ENCODE results near the gene SORCS2. TPM values are rescaled to one million over a fixed set of nuclear protein-coding genes. Genes with fewer than 3 reads are reported as not detected.

The SORCS2 gene
- total and polyA plus RNA-seq, 2 of the 13 experiments (the other 11 are each of a cell fraction or from before 2014, with no cell fraction given) = 0.82 to 1.0 TPM

DNA sequence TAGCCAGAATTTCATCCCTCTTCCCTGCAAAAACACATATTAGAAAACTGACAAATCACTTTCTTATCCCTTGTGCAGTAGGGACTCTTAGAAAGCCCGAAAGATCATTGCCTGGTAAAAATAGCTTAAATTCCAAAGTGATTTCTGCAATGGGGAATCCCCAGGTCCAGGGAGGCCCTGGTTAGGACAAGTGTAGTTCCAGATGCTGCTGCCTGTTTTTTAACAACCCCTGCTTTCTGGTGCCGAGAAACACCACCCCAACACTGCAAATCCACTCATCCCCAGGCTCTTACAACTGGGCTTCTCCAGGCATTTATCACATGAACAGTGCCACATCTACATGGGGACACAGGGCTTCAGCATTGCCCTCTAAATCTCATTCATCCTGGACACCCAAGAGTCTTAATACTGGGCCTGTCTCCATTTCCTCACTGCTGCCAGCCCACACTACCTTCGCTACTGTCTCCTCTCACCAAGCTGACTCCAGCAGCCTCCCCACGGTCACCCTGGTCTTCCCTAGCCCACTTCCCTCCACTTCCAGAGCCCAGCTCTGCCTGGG lies 354.6 kb downstream of the SORCS2 start:
- no TSS peak for BruUV-seq (replicated peaks)
- Histone ChIP-seq H2AFZ (ENCODE audit: low read length) (no peak overlapping the region), H4K20me1 (ENCODE audit: insufficient read depth, low read length) (no peaks in the 10 kb centered on the region), H3K4me2 (ENCODE audit: low read depth, low read length) (no peak overlapping the region), H3K27ac (ENCODE audit: extremely low read length, insufficient read depth, low read length) (no peak overlapping the region), H3K27me3 (ENCODE audit: control insufficient read depth in 1 of 2, insufficient read depth in 2 of 2, low read length in 2 of 2) (no peaks in the 10 kb centered on the region), H3K79me2 (ENCODE audit: insufficient read depth, low read length) (no peaks in the 10 kb centered on the region), H3K36me3 (replicated peaks in 1 of 2; ENCODE audit: control insufficient read depth in 1 of 2, insufficient read depth in 2 of 2, low read length in 2 of 2) (no peaks in the 10 kb centered on the region), H3K9ac (ENCODE audit: insufficient read depth, low read depth, low read length) (no peak overlapping the region), H3K4me1 (ENCODE audit: insufficient read depth, low read length) (no peaks in the 10 kb centered on the region; the same call in 1 of the 2 replicates), H3K4me3 (replicated peaks in 1 of 3; ENCODE audit: insufficient read depth in 1 of 3, low read depth in 2 of 3, low read length in 3 of 3) (no peak overlapping the region), H3K9me3 (ENCODE audit: low read length) (peaks cover 2% of the 10 kb centered on the region; the same call in 1 of the 2 replicates)
- DNase-seq (ENCODE audit: low spot score) = no peak
- FAIRE-seq = no peak
- ATAC-seq = no peak
- POLR2A ChIA-PET = no interaction called here
- in situ Hi-C loops (cut with HindIII; ENCODE audit: extremely low pct_ligation_motif_present, low pct_unique_long_range_greater_than_20kb) (no loop called here), intact Hi-C loops (cut with micrococcal nuclease; ENCODE audit: unreplicated experiment) (no loop called here)
- CTCF ChIA-PET (ENCODE audit: low intra/inter-chr PET ratio, low total read pairs) = no interaction called here
- 63% methylated on average over 4 of the region's 4 CpGs for WGBS (ENCODE audit: low lambda C conversion rate)
- TF ChIP-seq ZNF605 (CRISPR knock-in tag; IDR thresholded peaks at IDR 0.05) (no peak), ZNF879 (CRISPR knock-in tag; IDR thresholded peaks at IDR 0.05) (no peak), CAMTA2 (CRISPR knock-in tag; IDR thresholded peaks at IDR 0.05; ENCODE audit: borderline replicate concordance) (no peak), RELA (CRISPR knock-in tag; IDR thresholded peaks at IDR 0.05) (no peak), ZNF652 (CRISPR knock-in tag; IDR thresholded peaks at IDR 0.05; ENCODE audit: borderline replicate concordance, low read depth) (no peak), ZNF713 (CRISPR knock-in tag; IDR thresholded peaks at IDR 0.05) (no peak), ZNF549 (CRISPR knock-in tag; IDR thresholded peaks at IDR 0.05) (no peak)
- TF ChIP-seq, protein P1, sequence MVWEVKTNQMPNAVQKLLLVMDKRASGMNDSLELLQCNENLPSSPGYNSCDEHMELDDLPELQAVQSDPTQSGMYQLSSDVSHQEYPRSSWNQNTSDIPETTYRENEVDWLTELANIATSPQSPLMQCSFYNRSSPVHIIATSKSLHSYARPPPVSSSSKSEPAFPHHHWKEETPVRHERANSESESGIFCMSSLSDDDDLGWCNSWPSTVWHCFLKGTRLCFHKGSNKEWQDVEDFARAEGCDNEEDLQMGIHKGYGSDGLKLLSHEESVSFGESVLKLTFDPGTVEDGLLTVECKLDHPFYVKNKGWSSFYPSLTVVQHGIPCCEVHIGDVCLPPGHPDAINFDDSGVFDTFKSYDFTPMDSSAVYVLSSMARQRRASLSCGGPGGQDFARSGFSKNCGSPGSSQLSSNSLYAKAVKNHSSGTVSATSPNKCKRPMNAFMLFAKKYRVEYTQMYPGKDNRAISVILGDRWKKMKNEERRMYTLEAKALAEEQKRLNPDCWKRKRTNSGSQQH (CRISPR knock-in tag; IDR thresholded peaks at IDR 0.05; ENCODE audit: low read depth) = no peak
- TF ChIP-seq, protein P2, sequence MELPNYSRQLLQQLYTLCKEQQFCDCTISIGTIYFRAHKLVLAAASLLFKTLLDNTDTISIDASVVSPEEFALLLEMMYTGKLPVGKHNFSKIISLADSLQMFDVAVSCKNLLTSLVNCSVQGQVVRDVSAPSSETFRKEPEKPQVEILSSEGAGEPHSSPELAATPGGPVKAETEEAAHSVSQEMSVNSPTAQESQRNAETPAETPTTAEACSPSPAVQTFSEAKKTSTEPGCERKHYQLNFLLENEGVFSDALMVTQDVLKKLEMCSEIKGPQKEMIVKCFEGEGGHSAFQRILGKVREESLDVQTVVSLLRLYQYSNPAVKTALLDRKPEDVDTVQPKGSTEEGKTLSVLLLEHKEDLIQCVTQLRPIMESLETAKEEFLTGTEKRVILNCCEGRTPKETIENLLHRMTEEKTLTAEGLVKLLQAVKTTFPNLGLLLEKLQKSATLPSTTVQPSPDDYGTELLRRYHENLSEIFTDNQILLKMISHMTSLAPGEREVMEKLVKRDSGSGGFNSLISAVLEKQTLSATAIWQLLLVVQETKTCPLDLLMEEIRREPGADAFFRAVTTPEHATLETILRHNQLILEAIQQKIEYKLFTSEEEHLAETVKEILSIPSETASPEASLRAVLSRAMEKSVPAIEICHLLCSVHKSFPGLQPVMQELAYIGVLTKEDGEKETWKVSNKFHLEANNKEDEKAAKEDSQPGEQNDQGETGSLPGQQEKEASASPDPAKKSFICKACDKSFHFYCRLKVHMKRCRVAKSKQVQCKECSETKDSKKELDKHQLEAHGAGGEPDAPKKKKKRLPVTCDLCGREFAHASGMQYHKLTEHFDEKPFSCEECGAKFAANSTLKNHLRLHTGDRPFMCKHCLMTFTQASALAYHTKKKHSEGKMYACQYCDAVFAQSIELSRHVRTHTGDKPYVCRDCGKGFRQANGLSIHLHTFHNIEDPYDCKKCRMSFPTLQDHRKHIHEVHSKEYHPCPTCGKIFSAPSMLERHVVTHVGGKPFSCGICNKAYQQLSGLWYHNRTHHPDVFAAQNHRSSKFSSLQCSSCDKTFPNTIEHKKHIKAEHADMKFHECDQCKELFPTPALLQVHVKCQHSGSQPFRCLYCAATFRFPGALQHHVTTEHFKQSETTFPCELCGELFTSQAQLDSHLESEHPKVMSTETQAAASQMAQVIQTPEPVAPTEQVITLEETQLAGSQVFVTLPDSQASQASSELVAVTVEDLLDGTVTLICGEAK (IDR thresholded peaks at IDR 0.05) = no peak
- TF ChIP-seq, protein P2 (CRISPR knock-in tag; IDR thresholded peaks at IDR 0.05) = no peak
- TF ChIP-seq, protein P3, sequence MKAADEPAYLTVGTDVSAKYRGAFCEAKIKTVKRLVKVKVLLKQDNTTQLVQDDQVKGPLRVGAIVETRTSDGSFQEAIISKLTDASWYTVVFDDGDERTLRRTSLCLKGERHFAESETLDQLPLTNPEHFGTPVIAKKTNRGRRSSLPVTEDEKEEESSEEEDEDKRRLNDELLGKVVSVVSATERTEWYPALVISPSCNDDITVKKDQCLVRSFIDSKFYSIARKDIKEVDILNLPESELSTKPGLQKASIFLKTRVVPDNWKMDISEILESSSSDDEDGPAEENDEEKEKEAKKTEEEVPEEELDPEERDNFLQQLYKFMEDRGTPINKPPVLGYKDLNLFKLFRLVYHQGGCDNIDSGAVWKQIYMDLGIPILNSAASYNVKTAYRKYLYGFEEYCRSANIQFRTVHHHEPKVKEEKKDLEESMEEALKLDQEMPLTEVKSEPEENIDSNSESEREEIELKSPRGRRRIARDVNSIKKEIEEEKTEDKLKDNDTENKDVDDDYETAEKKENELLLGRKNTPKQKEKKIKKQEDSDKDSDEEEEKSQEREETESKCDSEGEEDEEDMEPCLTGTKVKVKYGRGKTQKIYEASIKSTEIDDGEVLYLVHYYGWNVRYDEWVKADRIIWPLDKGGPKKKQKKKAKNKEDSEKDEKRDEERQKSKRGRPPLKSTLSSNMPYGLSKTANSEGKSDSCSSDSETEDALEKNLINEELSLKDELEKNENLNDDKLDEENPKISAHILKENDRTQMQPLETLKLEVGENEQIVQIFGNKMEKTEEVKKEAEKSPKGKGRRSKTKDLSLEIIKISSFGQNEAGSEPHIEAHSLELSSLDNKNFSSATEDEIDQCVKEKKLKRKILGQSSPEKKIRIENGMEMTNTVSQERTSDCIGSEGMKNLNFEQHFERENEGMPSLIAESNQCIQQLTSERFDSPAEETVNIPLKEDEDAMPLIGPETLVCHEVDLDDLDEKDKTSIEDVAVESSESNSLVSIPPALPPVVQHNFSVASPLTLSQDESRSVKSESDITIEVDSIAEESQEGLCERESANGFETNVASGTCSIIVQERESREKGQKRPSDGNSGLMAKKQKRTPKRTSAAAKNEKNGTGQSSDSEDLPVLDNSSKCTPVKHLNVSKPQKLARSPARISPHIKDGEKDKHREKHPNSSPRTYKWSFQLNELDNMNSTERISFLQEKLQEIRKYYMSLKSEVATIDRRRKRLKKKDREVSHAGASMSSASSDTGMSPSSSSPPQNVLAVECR (CRISPR knock-in tag; IDR thresholded peaks at IDR 0.05; ENCODE audit: borderline replicate concordance) = no peak
